ENCODE data around the gene BTK.
"Not testable (repeated sequence)": the region's sequence is repeated elsewhere in the genome, so short reads cannot be mapped to it uniquely, and the experiment has no call there.

The BTK gene

GRCh38 chrX:101334310-101334709 is 51.7 kb downstream of the BTK start:
- not testable (repeated sequence) for DNase-seq

DNA sequence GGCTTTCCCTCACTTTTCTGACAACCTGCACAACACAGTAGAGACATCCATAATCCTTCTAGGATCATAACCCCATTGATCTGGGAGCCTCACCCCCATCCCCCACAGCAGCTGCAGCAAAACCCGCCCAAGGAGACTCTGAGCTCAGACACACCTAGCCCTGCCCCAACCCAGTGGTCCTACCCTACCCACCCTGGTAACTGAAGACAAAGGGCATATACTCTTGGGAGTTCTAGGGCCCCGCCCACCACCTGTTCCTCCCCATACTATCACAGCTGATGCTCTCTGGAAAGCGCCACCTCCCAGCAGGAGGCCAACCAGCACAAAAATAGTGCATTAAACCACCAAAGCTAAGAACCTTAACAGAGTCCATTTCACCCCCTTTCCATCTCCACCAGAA is 59.4 kb downstream of the BTK start:
- not testable (repeated sequence) for DNase-seq

DNA sequence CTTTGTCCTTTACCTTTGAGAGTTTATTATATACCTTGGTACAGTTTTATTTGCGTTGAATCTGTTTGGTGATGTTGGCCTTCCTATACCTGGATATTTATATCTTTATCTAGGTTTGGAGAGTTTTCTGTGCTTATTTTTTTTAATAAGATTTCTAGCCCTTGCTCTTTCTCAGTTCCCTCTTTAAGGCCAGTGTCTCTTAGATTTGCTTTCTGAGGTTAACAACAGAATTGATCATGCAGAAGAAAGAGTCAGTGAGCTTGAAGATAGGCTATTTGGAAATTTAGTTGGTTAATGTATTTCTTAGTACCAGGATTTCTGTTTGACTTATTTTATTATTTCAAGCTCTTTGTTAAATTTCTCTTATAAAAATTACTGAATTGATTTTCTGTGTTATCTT is 82.2 kb downstream of the BTK start:
- no peak for DNase-seq

All from hematopoietic multipotent progenitor cell treated with erythropoietin and hydrocortisone succinate and interleukin-3 and kit ligand, for 8 days (in vitro differentiated cells).